ENCODE results near the gene GRM5. TPM values are rescaled to one million over a fixed set of nuclear protein-coding genes. Genes with fewer than 3 reads are reported as not detected.

Gene GRM5
- total RNA-seq, 1 donor from 2014 or later = not detected

DNA sequence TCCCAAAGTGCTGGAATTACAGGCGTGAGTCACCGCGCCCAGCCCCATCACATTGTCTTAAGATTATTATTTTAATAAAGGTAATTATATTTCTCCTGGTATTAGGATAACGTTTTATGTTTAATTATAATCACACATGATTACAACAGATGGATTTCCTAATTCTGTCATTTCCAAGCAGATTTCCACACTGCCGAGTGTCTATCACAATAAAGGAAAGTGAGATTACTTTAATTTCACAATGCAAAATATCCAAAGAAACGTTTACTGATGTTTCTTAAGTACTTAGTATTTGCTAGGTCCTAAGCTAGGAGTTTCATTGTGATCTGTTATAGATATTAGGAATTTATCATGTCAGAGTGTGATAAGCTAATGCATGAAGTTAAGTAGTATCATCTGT is 524.8 kb downstream of the GRM5 start:
- H3K4me3 ChIP-seq = no peak overlapping the region
- intact Hi-C loops (cut with micrococcal nuclease) = loop anchor here (5.0 kb wide), 1 partner anchor 309 kb away; no protein-coding TSS in a partner anchor
- no peaks in the 10 kb centered on the region for H3K27me3 ChIP-seq (ENCODE audit: low read depth)
- no peaks in the 10 kb centered on the region for H3K36me3 ChIP-seq
- no peaks in the 10 kb centered on the region for H3K9me3 ChIP-seq (replicated peaks)
- no peak for DNase-seq
- TF ChIP-seq, protein P1, sequence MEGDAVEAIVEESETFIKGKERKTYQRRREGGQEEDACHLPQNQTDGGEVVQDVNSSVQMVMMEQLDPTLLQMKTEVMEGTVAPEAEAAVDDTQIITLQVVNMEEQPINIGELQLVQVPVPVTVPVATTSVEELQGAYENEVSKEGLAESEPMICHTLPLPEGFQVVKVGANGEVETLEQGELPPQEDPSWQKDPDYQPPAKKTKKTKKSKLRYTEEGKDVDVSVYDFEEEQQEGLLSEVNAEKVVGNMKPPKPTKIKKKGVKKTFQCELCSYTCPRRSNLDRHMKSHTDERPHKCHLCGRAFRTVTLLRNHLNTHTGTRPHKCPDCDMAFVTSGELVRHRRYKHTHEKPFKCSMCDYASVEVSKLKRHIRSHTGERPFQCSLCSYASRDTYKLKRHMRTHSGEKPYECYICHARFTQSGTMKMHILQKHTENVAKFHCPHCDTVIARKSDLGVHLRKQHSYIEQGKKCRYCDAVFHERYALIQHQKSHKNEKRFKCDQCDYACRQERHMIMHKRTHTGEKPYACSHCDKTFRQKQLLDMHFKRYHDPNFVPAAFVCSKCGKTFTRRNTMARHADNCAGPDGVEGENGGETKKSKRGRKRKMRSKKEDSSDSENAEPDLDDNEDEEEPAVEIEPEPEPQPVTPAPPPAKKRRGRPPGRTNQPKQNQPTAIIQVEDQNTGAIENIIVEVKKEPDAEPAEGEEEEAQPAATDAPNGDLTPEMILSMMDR (IDR thresholded peaks at IDR 0.05; ENCODE audit: borderline replicate concordance) = no peak
- H3K27ac ChIP-seq (replicated peaks) = no peak overlapping the region
- no peaks in the 10 kb centered on the region for H3K4me1 ChIP-seq

DNA sequence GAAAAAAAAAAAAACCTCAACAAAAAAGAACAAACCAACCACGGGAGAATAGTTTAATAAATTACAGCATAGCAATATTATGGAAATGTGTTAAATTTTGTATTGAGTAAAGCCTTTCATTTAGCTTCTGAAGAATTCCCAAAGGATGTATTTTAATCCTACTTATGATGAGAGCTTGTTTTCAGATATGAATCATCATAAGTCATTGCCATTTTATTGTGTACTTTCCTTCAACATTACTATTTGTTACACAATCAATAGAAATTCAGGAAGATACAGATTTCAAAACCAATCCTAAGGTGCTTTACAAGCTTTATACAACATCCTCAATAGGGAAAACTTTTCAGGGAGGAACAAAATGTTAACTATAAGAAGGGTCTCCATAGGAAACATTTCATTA is 527.7 kb downstream of the GRM5 start:
- no peak for DNase-seq

DNA sequence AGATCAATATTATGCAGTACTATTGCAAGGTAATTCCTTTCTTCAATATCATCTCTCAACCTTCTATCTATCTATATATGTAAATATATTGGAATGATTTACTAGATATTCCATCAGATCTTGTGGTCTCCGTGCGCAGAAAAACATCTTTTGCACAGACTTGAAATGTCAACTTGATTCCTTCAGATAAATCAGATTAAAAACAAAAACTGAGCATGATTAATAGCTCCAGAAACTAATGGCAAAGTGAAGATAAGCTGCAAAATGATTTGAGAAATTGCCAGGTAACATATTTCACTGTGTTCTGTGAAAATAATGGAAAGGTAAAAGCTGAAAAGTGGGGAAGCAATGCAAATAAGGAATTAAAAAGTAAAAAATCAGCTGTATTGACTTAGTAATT is 528.2 kb downstream of the GRM5 start:
- Histone ChIP-seq H3K27me3 (ENCODE audit: low read depth) (peaks cover 6% of the 10 kb centered on the region), H3K27ac (replicated peaks) (no peak overlapping the region), H3K4me3 (no peak overlapping the region), H3K36me3 (no peaks in the 10 kb centered on the region), H3K4me1 (no peaks in the 10 kb centered on the region), H3K9me3 (replicated peaks) (no peaks in the 10 kb centered on the region)
- TF ChIP-seq, protein P1 (IDR thresholded peaks at IDR 0.05; ENCODE audit: borderline replicate concordance) = no peak
- DNase-seq = no peak
- intact Hi-C loops (cut with micrococcal nuclease) = no loop called here

More for the DNA sequence above, 527.7 kb downstream of the GRM5 start:
- Histone ChIP-seq H3K4me1 (no peaks in the 10 kb centered on the region), H3K27ac (replicated peaks) (no peak overlapping the region), H3K27me3 (ENCODE audit: low read depth) (peaks cover 6% of the 10 kb centered on the region), H3K4me3 (no peak overlapping the region), H3K9me3 (replicated peaks) (no peaks in the 10 kb centered on the region), H3K36me3 (no peaks in the 10 kb centered on the region)
- TF ChIP-seq, protein P1 (IDR thresholded peaks at IDR 0.05; ENCODE audit: borderline replicate concordance) = no peak
- intact Hi-C loops (cut with micrococcal nuclease) = no loop called here

DNA sequence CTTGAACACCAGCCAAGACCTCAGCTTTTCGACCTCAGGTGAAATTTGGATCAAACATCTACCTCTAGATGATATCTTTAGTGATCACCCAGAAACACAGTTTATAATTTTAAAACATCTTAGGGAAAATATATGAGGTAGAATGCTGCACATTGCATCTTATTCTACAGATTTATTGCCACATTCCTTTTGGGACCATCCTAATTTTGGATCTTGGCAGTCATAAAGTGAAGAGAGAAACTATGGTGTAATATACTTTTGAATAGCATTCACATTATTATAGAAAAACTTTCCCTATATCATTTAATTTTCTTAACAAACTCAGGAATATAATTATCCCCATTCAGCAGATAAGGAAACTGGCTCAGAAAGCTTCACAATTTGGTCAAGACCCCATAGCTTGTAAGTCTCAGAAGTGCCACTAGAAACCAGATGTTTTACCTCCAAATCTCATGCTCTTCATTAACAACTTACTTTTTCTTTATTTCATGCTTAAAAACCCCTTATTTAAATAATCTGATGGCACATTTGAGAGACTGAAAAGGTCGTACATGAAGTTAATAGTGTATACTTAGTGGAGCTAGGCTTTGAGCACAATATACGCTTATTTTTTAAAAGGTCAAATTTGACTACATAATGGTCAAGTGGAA is 529.0 kb downstream of the GRM5 start:
- DNase-seq = no peak
- no peaks in the 10 kb centered on the region for H3K9me3 ChIP-seq (replicated peaks)
- TF ChIP-seq, protein P1 (IDR thresholded peaks at IDR 0.05; ENCODE audit: borderline replicate concordance) = no peak
- peaks cover 6% of the 10 kb centered on the region for H3K27me3 ChIP-seq (ENCODE audit: low read depth)
- intact Hi-C loops (cut with micrococcal nuclease) = no loop called here
- H3K4me3 ChIP-seq = no peak overlapping the region
- no peaks in the 10 kb centered on the region for H3K4me1 ChIP-seq
- H3K36me3 ChIP-seq = no peaks in the 10 kb centered on the region
- H3K27ac ChIP-seq (replicated peaks) = no peak overlapping the region

DNA sequence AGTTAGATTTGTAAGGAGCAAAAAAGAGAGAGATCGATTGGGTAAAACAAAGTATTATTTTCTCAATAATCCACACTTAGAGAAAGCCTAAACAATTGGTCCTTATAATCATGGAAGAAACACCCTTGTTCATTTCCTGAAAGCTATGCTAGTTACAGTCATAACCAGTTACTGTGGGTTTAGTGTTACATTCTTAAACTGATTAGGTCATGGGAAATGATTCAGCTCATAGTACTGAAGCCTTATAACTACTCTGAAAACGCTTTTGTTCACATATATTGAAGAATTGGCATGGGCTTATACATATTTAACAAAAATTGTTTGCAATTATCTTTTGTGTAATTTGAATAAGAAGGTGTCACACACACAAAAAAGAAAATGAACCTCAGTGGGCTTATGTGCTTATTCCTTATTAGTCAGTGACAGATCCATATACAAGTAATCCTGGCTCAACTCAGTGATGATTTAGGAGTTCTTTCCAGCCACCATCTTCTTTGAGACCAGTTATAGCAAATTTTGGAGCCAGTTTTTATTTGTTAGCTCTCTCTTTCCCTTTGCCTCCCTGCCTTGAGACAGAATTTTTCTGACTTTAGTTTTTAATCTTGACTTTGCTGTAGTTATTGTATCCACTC is 529.8 kb downstream of the GRM5 start:
- no peak overlapping the region for H3K4me3 ChIP-seq
- H3K27me3 ChIP-seq (ENCODE audit: low read depth) = peaks cover 6% of the 10 kb centered on the region
- no peaks in the 10 kb centered on the region for H3K9me3 ChIP-seq (replicated peaks)
- no peak for DNase-seq
- intact Hi-C loops (cut with micrococcal nuclease) = no loop called here
- H3K4me1 ChIP-seq = no peaks in the 10 kb centered on the region
- no peak overlapping the region for H3K27ac ChIP-seq (replicated peaks)
- TF ChIP-seq, protein P1 (IDR thresholded peaks at IDR 0.05; ENCODE audit: borderline replicate concordance) = no peak
- no peaks in the 10 kb centered on the region for H3K36me3 ChIP-seq
